Measurements from ENCODE around the gene SYNJ1. TPM values are rescaled to one million over a fixed set of nuclear protein-coding genes. Genes with fewer than 3 reads are reported as not detected.
"Not testable (repeated sequence)": the region's sequence is repeated elsewhere in the genome, so short reads cannot be mapped to it uniquely, and the experiment has no call there.

The SYNJ1 gene
- total RNA-seq, 1 donor from 2014 or later: 25.2 TPM

DNA sequence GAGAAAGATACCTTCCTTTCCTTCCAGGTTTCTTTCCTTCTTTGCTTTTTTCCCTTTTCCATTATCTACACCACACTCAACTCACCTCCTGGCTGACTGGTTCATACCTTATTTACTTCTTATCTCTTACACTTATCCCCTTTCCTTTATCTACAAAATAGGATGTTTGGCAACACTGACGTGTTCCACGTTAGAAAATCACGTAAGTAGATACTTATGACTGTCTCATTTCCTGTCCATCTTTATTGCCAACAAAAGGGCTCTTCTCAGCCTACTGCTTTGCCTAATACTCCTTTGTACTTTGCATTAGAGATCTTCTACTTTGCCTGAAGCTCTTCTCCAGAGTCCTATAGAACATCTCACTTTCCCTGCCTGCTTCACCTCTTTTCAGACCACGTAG lies 25.1 kb downstream of the SYNJ1 start:
- intact Hi-C loops (cut with DNase I): no loop called here
- ATAC-seq (no peak), DNase-seq (ENCODE audit: low spot score) (no peak)

DNA sequence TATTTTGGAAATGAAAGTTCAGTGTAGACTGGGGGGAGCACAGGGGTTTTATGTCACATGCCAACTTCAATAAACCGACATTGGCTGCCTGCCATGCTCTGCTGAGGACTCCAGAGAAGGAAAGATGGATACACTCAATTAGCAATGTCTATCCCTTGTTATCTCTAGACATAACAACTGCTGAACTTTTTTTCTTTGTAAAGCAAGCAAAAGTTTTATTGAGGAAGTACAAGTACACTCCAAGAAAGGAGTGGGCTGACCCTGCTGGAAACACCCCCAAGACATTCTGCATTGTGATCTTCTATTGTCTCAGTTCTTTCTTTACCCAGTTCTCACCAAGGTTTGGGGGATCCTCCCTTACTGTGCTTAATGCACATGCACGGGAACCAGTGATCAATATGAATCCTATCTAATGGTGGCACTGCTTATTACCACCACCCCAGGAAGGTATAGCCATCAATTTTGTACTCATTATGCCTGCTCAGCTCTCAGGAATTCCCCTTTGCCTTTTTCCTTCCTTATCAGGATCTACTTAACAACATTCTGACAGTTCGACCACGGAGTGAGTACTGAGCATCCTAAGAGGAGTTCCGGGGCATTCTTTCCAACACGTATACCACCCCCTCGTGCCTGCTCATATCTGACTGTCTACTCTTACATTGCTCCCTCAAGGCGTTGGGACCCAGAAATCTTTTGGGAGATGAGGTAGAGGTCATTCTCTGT lies 28.7 kb downstream of the SYNJ1 start:
- intact Hi-C loops (cut with DNase I): no loop called here
- no peak for ATAC-seq
- no peak for DNase-seq (ENCODE audit: low spot score)

DNA sequence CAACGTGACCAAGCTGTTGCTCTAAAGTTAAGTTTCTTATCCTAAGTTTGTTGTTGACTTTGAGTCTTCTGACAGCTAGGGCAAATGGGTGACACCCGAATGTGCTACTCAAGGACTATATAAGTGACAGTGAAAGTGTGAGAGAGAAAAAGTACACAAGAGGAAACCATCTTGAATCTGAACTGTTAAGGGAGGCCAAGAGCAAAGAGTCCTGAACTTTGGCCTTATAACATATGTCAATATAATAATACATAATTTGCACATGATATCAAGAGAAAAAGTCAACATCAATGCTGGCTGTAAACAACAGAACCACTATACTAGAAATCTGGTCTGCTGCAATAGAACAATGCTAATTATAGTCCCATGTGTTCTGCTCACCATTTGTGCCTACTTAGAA lies 29.5 kb downstream of the SYNJ1 start:
- intact Hi-C loops (cut with DNase I): no loop called here
- no peak for DNase-seq (ENCODE audit: low spot score)
- ATAC-seq: no peak

DNA sequence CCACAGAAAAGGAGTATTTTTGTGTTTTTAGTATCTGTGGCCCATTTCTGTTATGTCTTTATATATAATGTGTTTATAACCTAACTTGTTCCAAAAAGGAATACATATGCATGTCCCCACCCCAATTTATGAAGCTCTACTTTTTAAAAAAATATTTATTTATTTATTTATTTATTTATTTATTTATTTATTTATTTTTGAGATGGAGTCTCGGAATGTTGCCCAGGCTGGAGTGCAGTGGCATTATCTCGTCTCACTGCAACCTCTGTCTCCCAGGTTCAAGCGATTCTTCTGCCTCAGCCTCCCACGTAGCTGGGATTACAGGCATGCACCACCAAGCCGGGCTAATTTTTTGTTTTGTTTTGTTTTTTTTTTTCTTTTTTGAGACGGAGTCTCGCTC lies 32.3 kb downstream of the SYNJ1 start:
- intact Hi-C loops (cut with DNase I); ATAC-seq; DNase-seq (ENCODE audit: low spot score): not testable (repeated sequence)

DNA sequence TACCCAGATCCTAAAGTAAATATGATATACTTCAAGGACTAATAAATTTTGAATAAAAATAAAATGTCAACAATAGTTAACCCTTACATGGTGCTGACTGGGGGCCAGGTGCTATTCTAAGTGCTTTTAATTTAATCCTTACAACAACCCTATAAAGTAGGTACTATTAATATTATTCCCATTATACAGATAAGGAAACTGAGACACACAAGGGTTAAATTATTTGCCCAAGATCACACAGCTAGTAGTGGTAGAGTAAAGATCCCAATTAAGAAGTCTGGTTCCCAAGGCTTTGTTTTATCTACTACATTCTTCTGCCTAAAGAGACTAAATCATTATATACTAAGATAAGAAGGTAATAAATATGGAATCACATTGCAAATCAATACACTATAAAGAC lies 34.2 kb downstream of the SYNJ1 start:
- ATAC-seq: no peak
- intact Hi-C loops (cut with DNase I): no loop called here
- DNase-seq (ENCODE audit: low spot score): no peak

DNA sequence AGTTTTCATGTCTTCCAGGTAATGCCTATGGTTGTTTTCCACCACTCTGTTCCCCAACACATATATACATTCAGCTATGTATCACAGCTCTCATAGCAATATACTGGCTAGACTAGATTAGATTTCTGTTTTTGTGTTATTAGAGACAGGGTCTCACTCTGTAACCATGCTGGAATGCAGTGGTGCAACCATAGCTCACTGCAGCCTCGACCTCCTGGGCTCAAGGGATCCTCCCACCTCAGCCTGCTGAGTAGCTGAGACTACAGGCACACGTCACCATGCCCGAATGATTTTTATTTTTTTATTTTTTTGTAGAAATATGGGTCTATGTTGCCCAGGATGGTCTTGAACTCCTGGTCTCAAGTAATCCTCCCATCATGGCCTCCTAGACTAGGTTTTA lies 37.7 kb downstream of the SYNJ1 start:
- intact Hi-C loops (cut with DNase I): no loop called here
- DNase-seq (ENCODE audit: low spot score) (no peak), ATAC-seq (no peak)

DNA sequence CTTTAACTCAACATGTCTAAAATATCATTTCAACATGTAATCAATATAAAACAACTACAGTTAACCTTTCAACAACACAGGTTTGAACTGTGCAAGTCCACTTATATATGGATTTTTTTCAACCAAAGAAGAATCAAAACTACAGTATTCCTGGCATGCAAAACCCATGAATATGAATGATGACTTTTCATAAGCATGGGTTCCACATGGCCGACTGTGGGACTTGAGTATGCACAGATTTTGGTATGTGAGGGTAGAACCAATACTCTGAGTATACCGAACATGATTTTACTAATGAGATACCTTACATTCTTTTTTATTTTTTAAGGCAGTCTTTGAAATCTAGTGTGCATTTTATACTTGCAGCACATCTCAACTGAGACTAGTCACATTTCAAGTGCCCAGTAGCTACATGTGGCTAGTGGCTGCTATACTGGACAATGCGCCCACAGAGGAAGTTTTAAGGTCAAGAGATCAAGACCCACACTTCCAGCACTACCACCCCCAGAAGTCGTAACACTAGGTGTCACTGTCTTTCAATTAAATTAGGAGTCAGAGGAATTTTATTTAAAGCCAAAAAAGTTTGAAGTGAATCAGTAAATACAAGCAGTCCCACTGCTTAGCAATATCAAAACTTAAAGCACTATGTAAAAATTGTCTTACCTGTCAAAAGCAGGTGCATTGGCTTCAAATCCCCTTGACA lies 40.0 kb downstream of the SYNJ1 start:
- no peak for ATAC-seq
- intact Hi-C loops (cut with DNase I): no loop called here
- no peak for DNase-seq (ENCODE audit: low spot score)

DNA sequence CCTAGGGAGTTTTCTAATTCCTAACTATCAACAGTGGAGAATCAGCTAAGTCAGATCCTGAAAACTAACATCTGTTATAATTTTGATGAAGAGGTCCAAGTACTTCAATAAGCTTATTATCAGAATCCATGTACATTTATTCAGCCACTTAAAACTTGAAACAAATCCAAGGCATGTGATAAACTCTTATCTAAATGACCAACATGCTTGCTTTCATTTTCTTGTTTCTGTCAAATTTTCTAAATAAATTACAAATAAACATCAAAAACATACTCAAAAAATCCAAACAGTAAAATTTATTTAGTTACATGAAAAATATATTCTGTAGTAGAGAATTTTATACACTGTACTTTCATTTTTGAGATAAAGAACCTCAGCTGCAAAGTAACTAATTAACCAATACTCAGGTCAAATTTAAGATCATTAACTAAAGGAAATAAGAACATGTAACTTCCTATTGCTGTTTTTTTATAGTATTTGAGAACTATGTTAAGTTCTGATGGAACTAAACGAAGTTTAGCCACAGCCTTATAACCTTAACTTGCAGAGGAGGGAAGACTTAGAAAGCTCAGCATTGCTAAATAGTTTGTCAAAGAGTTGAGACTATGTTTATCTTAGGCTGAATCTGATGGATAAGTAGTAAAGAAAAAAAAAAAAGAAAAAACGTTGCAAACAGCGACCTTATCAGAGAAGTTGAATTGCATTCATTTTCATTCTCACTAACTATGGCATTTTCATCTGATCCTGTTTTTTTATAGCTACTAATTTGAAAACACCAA lies 44.9 kb downstream of the SYNJ1 start:
- intact Hi-C loops (cut with DNase I): no loop called here
- DNase-seq (ENCODE audit: low spot score) (no peak), ATAC-seq (no peak)

DNA sequence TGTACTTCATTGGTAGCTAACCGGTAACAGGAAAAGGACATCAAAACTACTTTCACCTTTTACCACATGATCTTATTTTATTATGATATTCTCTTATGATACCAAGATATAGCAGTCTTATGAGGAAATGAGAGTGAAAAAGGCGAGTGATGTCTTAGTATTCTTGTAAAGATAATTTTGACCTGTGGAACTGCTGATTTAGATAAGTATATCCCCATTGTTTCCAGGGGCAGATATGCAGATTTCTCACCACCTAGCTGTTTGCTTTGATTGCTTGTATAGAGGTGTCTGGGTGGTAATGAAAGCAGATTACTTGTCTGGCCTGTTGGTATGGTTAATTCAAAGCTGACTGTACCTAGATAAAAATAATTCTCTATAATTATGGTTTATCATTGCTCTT lies 53.1 kb downstream of the SYNJ1 start:
- no peak for DNase-seq (ENCODE audit: low spot score)
- ATAC-seq: no peak
- intact Hi-C loops (cut with DNase I): no loop called here

DNA sequence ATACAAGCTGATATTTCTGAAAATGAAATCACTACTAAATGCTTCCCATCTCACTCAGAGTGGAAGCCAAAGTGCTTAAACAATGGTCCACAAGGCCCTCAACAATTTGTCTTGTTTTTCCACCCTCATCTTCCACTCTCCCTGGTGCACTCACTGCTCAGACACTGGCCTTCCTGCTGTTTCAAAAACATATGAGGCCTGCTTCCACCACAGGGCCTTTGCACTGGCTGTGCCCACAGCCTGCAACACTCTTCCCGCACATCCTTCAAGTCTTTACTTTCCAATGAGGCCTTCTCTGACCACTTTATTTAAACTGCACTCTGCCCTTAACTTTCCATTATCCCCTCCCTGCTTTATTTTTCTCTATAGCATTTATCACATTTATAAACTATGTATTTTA lies 53.8 kb downstream of the SYNJ1 start:
- ATAC-seq: no peak
- intact Hi-C loops (cut with DNase I): no loop called here
- DNase-seq (ENCODE audit: low spot score): no peak

DNA sequence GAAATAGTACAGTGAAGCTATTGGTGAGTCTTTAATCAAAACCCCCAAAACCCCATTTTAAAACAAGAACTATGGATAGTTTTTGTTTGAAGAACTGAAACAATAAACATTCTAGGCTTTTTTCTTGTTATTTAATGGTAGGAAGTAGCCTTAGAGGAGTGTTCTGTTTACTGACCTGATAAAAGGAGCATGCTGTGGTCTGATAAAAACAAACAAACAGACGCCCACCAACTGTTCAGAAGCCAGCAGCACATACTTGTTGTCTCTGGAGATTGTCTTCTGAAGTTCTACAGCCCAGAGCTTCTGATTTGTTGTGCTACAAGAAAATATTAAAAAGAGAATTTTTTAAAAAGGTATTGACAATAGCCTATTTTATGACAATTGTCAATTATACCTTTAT lies 61.6 kb downstream of the SYNJ1 start:
- DNase-seq (ENCODE audit: low spot score): no peak
- intact Hi-C loops (cut with DNase I): no loop called here
- ATAC-seq: no peak

DNA sequence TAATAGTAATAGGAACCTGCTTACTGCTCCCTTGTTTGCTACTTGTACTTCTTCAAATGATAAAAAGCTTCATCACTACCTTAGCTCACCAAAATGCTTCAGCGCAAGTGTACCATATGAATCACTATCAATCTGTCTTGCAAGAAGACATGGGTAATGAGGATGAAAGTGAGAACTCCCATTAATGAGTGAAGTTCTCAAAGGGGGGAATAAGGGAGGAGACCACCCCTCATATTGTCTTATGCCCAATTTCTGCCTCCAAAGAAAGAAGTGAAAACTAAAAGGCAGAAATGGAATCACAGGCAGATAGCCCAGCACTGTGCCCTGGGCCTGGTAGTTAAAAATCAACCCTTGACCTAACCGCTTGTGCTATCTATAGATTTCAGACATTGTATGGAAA lies 63.7 kb downstream of the SYNJ1 start:
- intact Hi-C loops (cut with DNase I); ATAC-seq; DNase-seq (ENCODE audit: low spot score): not testable (repeated sequence)

DNA sequence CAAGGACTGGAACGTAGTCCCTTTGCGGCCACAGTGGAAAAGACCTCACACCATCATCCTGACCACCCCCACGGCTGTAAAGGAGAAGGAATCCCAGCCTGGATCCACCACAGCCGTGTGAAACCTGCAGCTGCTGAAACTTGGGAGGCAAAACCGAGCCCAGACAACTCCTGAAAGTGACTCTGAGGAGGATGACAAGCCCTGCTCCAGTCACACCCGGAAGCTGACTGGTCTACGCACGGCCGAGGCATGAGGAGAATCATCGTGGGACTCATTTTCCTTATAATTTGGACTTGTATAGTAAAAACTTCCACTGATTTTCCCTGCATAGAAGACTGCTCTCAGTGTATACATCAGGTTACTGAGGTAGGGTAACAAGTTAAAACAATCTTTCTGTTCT lies 65.8 kb downstream of the SYNJ1 start:
- ATAC-seq; intact Hi-C loops (cut with DNase I); DNase-seq (ENCODE audit: low spot score): not testable (repeated sequence)

DNA sequence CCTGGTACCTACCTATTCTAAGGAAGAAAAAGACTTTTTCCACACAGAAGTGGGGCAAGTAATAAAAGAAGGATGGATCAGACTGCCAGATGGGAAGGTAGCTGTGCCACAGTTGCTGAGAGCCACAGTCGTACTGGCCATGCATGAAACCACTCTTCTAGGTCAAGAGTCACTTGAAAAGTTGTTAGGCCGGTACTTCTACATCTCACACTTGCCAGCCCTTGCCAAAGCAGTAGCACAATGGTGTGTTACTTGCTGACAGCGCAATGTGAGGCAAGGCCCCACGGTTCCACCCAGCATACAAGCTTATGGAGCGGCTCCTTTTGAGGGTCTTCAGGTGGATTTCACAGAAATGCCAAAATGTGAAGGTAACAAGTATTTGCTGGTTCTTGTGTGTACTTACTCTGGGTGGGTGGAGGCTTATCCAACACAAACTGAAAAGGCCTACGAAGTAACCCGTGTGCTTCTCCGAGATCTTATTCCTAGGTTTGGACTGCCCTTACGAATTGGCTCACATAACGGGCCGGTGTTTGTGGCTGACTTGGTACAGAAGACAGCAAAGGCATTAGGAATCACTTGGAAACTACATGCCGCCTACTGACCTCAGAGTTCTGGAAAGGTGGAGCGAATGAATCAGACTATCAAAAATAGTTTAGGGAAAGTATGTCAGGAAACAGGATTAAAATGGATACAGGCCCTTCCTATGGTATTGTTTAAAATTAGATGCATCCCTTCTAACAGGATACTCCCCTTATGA lies 66.6 kb downstream of the SYNJ1 start:
- DNase-seq (ENCODE audit: low spot score); intact Hi-C loops (cut with DNase I); ATAC-seq: not testable (repeated sequence)

DNA sequence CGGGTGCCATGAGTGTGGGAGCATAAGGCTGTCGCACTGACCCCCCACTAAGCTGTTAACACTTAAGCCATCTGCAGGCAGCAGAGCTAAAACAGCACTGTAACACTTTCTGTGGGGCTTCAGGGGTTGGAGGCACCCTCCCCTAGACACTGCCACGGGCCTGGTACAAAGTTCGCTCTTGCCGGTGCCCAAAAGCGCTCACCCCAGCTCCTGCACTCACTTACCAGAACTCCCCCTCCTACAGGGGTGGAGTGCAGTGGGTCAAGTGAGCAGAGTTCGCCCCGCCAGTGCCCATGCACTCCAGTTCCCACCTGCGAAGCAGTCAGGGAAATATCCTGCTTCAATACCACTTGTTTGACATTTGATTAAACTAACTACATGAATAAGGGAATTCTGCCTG lies 69.3 kb downstream of the SYNJ1 start:
- no peak for ATAC-seq
- no peak for DNase-seq (ENCODE audit: low spot score)
- intact Hi-C loops (cut with DNase I): no loop called here

DNA sequence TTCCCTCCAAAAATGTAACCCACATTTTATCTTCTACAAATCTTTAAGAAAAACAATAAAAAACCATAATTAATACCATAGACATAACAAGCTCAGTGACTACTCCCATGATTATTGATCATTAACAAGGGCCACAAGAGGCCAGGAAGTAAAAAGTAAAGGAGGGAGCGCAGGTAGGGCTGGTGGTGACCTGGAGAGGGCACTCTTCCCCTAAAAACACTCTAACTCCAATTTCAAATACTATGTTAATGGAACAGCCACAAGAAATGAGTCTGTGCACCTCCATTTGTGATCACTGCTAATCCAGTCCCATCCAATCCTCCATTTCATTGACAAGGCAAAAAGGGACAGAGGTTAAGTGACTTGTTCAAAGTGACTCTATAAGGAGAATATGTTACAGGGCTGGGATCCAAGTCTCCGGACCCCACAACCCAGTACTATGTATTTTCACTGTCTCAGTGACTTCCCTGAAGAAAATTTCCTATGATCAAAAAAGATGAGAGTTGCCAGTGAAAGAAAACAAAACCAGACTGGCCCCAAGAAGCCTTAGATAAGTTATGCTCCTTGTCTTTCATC lies 74.4 kb downstream of the SYNJ1 start:
- intact Hi-C loops (cut with DNase I): no loop called here
- no peak for ATAC-seq

DNA sequence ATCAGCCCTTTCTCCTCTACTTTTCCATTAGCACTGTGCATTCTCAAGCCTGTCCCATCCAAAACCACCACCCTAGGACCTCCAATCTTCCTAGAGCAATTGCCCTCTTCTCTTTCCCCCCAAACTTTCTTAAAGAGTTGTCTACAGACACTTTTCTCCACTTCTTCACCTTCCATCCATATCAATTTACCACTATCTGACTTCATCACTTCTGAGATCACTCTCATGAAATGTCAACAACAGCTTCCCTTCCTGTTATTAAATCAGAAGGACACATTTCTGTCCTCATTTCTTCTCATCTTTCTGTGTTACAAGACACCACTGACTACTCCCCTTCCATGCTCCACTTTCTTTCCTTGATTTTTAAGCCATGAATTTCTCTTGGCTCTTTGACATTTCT lies 79.6 kb downstream of the SYNJ1 start:
- ATAC-seq (no peak), DNase-seq (ENCODE audit: low spot score) (no peak)
- intact Hi-C loops (cut with DNase I): no loop called here

More for the DNA sequence above, 74.4 kb downstream of the SYNJ1 start:
- DNase-seq (ENCODE audit: low spot score): no peak

DNA sequence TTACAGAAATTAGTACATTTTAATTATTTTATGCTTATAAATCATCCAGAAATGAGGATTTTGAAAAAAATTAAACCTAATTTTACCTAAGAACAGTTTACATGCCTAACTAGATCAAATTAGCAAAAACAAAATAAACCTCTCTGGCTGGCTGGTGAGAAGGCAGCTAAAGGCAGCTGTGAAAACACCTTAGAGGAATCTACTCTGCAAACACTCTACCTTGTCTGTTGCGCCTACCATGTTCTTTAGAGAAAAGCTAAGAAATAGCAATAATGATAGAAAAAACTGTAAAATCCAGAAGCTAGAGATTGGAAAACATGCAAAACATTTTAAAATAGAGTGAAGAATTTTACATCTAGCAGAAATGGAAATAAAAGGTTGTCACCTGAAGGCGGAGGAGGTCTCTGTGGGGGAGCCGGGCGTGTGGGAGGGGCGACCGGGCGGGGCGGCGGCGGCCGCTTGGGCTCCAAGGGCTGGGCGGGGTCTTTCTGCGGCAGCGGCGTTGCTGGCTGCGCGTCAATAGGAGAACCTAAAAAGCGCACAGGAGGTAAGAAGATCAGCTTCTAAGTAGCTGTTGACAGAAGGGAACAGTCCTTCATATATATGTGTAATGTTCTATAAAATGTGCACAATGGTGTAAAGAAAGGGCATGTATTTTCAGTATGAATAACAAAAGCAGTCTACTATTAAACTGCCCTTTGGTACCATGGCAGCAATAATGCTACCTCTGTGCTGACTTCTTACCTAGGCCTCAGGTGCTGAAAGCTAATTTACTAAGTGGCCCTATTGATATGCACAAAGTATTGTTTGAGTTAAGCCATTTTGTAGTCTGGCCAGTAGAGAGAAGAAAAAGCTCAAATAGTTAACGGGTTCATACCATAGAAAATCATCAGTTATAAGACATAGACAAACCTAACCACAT lies 82.3 kb downstream of the SYNJ1 start:
- DNase-seq (ENCODE audit: low spot score): no peak
- intact Hi-C loops (cut with DNase I): no loop called here
- no peak for ATAC-seq
